ENCODE measurements around the gene PIP4K2A.

PIP4K2A gene

GRCh38 chr10:22666287-22667092 lies 47.9 kb downstream of the PIP4K2A start:
- peak; percentile 77 for DNase-seq (ENCODE audit: low spot score)

- no peak for DNase-seq (ENCODE audit: low spot score)
These were observed 49.0 kb downstream of the PIP4K2A start for GRCh38 chr10:22665329-22665728.

- DNase-seq (ENCODE audit: low spot score) = no peak
These were observed 51.5 kb downstream of the PIP4K2A start for GRCh38 chr10:22662733-22663330.

- DNase-seq (ENCODE audit: low spot score) = no peak
These were observed 54.5 kb downstream of the PIP4K2A start for GRCh38 chr10:22659866-22660265.

GRCh38 chr10:22658745-22659410 lies 55.5 kb downstream of the PIP4K2A start:
- DNase-seq (ENCODE audit: low spot score) = no peak

- no peak for DNase-seq (ENCODE audit: low spot score)
These were observed 56.7 kb downstream of the PIP4K2A start for GRCh38 chr10:22657566-22658225.

GRCh38 chr10:22657024-22657423 lies 57.4 kb downstream of the PIP4K2A start:
- DNase-seq (ENCODE audit: low spot score) = no peak

- no peak for DNase-seq (ENCODE audit: low spot score)
These were observed 58.3 kb downstream of the PIP4K2A start for GRCh38 chr10:22656036-22656435.

- DNase-seq (ENCODE audit: low spot score) = no peak
These were observed 58.9 kb downstream of the PIP4K2A start for GRCh38 chr10:22655312-22655981.

GRCh38 chr10:22652988-22653481 lies 61.3 kb downstream of the PIP4K2A start:
- DNase-seq (ENCODE audit: low spot score) = no peak

GRCh38 chr10:22651276-22651980 lies 63.0 kb downstream of the PIP4K2A start:
- DNase-seq (ENCODE audit: low spot score) = no peak

- peak; percentile 32 for DNase-seq (ENCODE audit: low spot score)
These were observed 64.4 kb downstream of the PIP4K2A start for GRCh38 chr10:22649994-22650393.

GRCh38 chr10:22649390-22649841 lies 65.0 kb downstream of the PIP4K2A start:
- DNase-seq (ENCODE audit: low spot score) = no peak

- no peak for DNase-seq (ENCODE audit: low spot score)
These were observed 65.8 kb downstream of the PIP4K2A start for GRCh38 chr10:22648547-22648961.

GRCh38 chr10:22647244-22647643 lies 67.1 kb downstream of the PIP4K2A start:
- no peak for DNase-seq (ENCODE audit: low spot score)

- no peak for DNase-seq (ENCODE audit: low spot score)
These were observed 68.0 kb downstream of the PIP4K2A start for GRCh38 chr10:22646388-22646853.

- DNase-seq (ENCODE audit: low spot score) = peak; percentile 46
These were observed 70.2 kb downstream of the PIP4K2A start for GRCh38 chr10:22644222-22644621.

GRCh38 chr10:22643775-22644174 lies 70.6 kb downstream of the PIP4K2A start:
- no peak for DNase-seq (ENCODE audit: low spot score)

- no peak for DNase-seq (ENCODE audit: low spot score)
These were observed 71.3 kb downstream of the PIP4K2A start for GRCh38 chr10:22643116-22643515.

- DNase-seq (ENCODE audit: low spot score) = no peak
These were observed 72.6 kb downstream of the PIP4K2A start for GRCh38 chr10:22641743-22642142.

- no peak for DNase-seq (ENCODE audit: low spot score)
These were observed 74.0 kb downstream of the PIP4K2A start for GRCh38 chr10:22640359-22640758.

Data from hematopoietic multipotent progenitor cell treated with erythropoietin and hydrocortisone succinate and interleukin-3 and kit ligand, for 17 days (in vitro differentiated cells).